ENCODE data around the gene NEUROD2.

DNA sequence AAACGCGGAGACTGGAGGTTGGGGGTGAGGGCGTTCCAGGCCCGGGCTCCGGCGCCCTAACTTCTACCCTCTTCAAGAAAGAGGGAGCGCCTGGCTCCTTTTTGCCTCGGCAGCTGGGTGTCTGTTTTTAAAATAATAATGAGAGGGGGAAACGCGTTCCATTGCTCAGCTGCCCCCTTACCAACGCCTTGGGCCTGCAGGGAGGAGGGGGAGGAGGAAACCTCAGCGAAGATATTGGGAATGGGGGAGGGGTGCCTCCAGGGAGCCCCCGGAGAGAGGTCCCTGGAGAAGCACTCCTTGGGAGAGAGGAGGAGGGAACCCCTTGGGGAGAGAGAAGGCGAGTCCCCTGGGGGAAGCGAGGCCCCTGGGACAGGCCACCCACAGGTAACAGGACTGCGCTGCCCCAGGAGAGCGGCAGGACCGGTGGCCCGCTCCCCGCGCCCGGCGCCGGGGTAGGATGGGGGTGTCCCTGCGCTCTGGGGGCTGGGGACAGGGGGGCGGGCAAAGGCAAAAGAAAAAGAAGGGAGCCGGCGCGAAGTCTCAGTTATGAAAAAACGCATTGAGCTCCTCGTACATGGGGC lies 2.7 kb downstream of the NEUROD2 start:
- TF ChIP-seq POLR2A (IDR thresholded peaks at IDR 0.05) (no peak), POLR2AphosphoS5 (IDR thresholded peaks at IDR 0.05) (no peak)

All from spleen (tissue), 3 donors.